Adrenal gland (tissue), 12 donors: ENCODE results near the gene TUBA8. TPM values are rescaled to one million over a fixed set of nuclear protein-coding genes. Genes with fewer than 3 reads are reported as not detected.
A peak's percentile ranks its signal among the peaks of the same experiment; 100 is the strongest.

ENCODE experiments used
- DNase-seq, 7 donors: peaks; one replicate each; pipeline ENCODE4 v3.0.0-alpha.2; 2019 to 2020
- H3K27ac ChIP-seq, 5 donors: fragments of 200-600 bp; sonication (generic) in 4 of 5; 1 replicate in 3 of 5; 2 replicates in 2 of 5; pipeline versions ENCODE4 v1.5.1 to v1.8.0; 2016 to 2020; ENCODE audit warnings: mild to moderate bottlenecking in 1 of 5
- H3K27me3 ChIP-seq: fragments of 200-600 bp; 2 replicates; pipeline ENCODE4 v1.8.0; 2021
- H3K36me3 ChIP-seq, 2 donors: fragments of 200-600 bp; replicated peaks in 1 of 2; 1 replicate in 1 of 2; 2 replicates in 1 of 2; pipeline versions ENCODE4 v1.5.1 to v1.8.0; 2018 to 2022
- H3K4me1 ChIP-seq, 2 donors: fragments of 200-600 bp; replicated peaks in 1 of 2; 1 replicate in 1 of 2; 2 replicates in 1 of 2; pipeline versions ENCODE4 v1.5.1 to v1.8.0; 2018 to 2021
- H3K4me3 ChIP-seq, 4 donors: fragments of 200-600 bp; sonication (generic) in 3 of 4; one replicate each; pipeline ENCODE4 v1.5.1; 2016 to 2018
- H3K9me3 ChIP-seq, 3 donors: fragments of 200-600 bp; sonication (generic) in 1 of 3; replicated peaks in 1 of 3; 1 replicate in 2 of 3; 2 replicates in 1 of 3; pipeline versions ENCODE4 v1.5.1 to v1.8.0; 2016 to 2021
- CTCF ChIP-seq, 6 experiments: fragments of 450-650 bp in 4 of 6; fragments of 200-600 bp in 2 of 6; sonication (generic) in 1 of 6; IDR thresholded peaks; 1 replicate in 5 of 6; 2 replicates in 1 of 6; pipeline versions ENCODE4 v1.5.1 to v1.8.0; 2016 to 2021; ENCODE audit warnings: antibody characterized with exemption in 6 of 6, mild to moderate bottlenecking in 2 of 6, moderate library complexity in 1 of 6
- POLR2A ChIP-seq, 2 donors: fragments of 450-650 bp; IDR thresholded peaks; one replicate each; pipeline ENCODE4 v1.6.1; 2017; ENCODE audit warnings: antibody characterized with exemption in 2 of 2, mild to moderate bottlenecking in 2 of 2, moderate library complexity in 1 of 2
- WGBS, 4 donors: extraction: QIAGEN DNeasy Blood & Tissue Kit in 2 of 4; methylation state at CpG; one replicate each; pipeline versions ENCODE4 v1.1.5 to v1.1.7; 2013 to 2017; 5-methylcytosine and 5-hydroxymethylcytosine counted together
- intact Hi-C, 2 donors: fragments of 100-400 bp; cut with DNase I; formaldehyde crosslinking; loops; one replicate each; pipeline versions ENCODE4 v1.14.1 to v1.15.0; 2022 to 2023
- polyA plus RNA-seq, 3 donors: library from polyadenylated mRNA; stranded (reverse); fragments of 200-250 nt in 2 of 3; fragments of 350-450 nt in 1 of 3; fragmentation: Illumina TruSeq in 1 of 3; extraction: RNeasy Lipid Tissue Mini Kit (QIAGEN cat#74804) in 1 of 3; gene quantifications; one replicate each; pipeline ENCODE4 v1.2.3, GENCODE V29; 2013 to 2014
- total RNA-seq, 9 donors: library from RNA; depleted of rRNA in 4 of 9; stranded (reverse); fragments of >200 nt in 4 of 9; fragments of 120-200 nt in 1 of 9; fragmentation: NEBNext Ultra II Directional in 1 of 9; extraction: Animal tissue kit (Norgen Biotek cat#: 25700) in 1 of 9; gene quantifications; one replicate each; pipeline versions ENCODE4 v1.1.0 to v1.2.4, GENCODE V29; 2013 to 2023
- donor health status: healthy with polysubstance abuse.
- donor health status: Bipolar disorder and iron deficiency.
- donor health status: DM: yes; HTN: yes; CAD: no.
- donor health status: DM: no; HTN: no; CAD: no.
- donor health status: DM: no; HTN: no; CAD: no.
- donor health status: DM: yes; HTN: yes; CAD: no.

The TUBA8 gene
- total and polyA plus RNA-seq, 12 donors: 0.65 to 4.3 (median 1.8) TPM

- peaks cover 22 to 33% of the 10 kb centered on the region in 2 donors for H3K4me1 ChIP-seq
- no peaks in the 10 kb centered on the region for H3K27me3 ChIP-seq
- WGBS, 4 donors: 0 to 1% (median 0%) methylated on average over 3 to 50 of the region's 50 CpGs
- peak; percentile 92 to 98 (median 96) for DNase-seq
- peak within 1 kb of the TSS; percentile 52 to 92 (median 87) for H3K27ac ChIP-seq
- peak within 1 kb of the TSS; percentile 25 to 95 (median 82) for H3K4me3 ChIP-seq
- H3K36me3 ChIP-seq: peaks cover 0 to 31% of the 10 kb centered on the region in 2 donors
- peak; percentile 8 to 90 for TF ChIP-seq POLR2A (IDR thresholded peaks at IDR 0.05)
- TF ChIP-seq CTCF (IDR thresholded peaks at IDR 0.05): peak in 1 of 6 experiments; percentile 2
- no peaks in the 10 kb centered on the region for H3K9me3 ChIP-seq
- intact Hi-C loops: loop anchor here (5.0 to 10.0 kb wide), 2 partner anchors 173 to 245 kb away; no protein-coding TSS in a partner anchor
Observed at GRCh38 chr22:18077639-18078328, 32.8 kb upstream of the TUBA8 start, which contains the start of gene PEX26. Gene PEX26, plus strand, starts transcription at chr22:18077990. Its CDS starts 387 bp downstream, at chr22:18078377.

- Histone ChIP-seq H3K4me1 (peaks cover 22 to 33% of the 10 kb centered on the region in 2 donors), H3K9me3 (no peaks in the 10 kb centered on the region), H3K4me3 (peak overlapping the region; percentile 16 to 95 (median 82)), H3K27ac (peak overlapping the region in 3 of 5 donors; percentile 87 to 92 (median 88)), H3K27me3 (no peaks in the 10 kb centered on the region), H3K36me3 (peaks cover 0 to 38% of the 10 kb centered on the region in 2 donors)
- TF ChIP-seq CTCF (IDR thresholded peaks at IDR 0.05) (peak in 1 of 6 experiments; percentile 6), POLR2A (IDR thresholded peaks at IDR 0.05) (no peak)
- peak; percentile 40 to 67 (median 56) for DNase-seq
- WGBS, 4 donors: 6 to 31% (median 7%) methylated on average over 9 to 45 of the region's 45 CpGs
- intact Hi-C loops: loop anchor here (5.0 to 10.0 kb wide), 2 partner anchors 174 to 246 kb away; no protein-coding TSS in a partner anchor
Observed at GRCh38 chr22:18078329-18079041, 32.1 kb upstream of the TUBA8 start.

GRCh38 chr22:18079706-18080233 is 30.8 kb upstream of the TUBA8 start:
- no peak for DNase-seq
- Histone ChIP-seq H3K4me1 (peaks cover 22 to 33% of the 10 kb centered on the region in 2 donors), H3K27me3 (no peaks in the 10 kb centered on the region), H3K4me3 (no peak overlapping the region), H3K27ac (no peak overlapping the region), H3K36me3 (peaks cover 0 to 49% of the 10 kb centered on the region in 2 donors), H3K9me3 (no peaks in the 10 kb centered on the region)
- TF ChIP-seq CTCF (IDR thresholded peaks at IDR 0.05): no peak
- no peak for TF ChIP-seq POLR2A (IDR thresholded peaks at IDR 0.05)
- intact Hi-C loops: loop anchor here (5.0 to 10.0 kb wide), 2 partner anchors 175 to 247 kb away; no protein-coding TSS in a partner anchor
- WGBS, 4 donors: 59 to 74% (median 66%) methylated on average over 4 of the region's 4 CpGs

- DNase-seq: no peak
- H3K4me1 ChIP-seq: peaks cover 19 to 23% of the 10 kb centered on the region in 2 donors
- H3K9me3 ChIP-seq: no peaks in the 10 kb centered on the region
- H3K27ac ChIP-seq: no peak overlapping the region
- peaks cover 0 to 66% of the 10 kb centered on the region in 2 donors for H3K36me3 ChIP-seq
- H3K4me3 ChIP-seq: no peak overlapping the region
- intact Hi-C loops: no loop called here
- no peak for TF ChIP-seq CTCF (IDR thresholded peaks at IDR 0.05)
- no peak for TF ChIP-seq POLR2A (IDR thresholded peaks at IDR 0.05)
- no peaks in the 10 kb centered on the region for H3K27me3 ChIP-seq
- 77 to 87% (median 82%) methylated on average over 5 of the region's 5 CpGs for WGBS, 4 donors
Observed at GRCh38 chr22:18081416-18081815, 29.2 kb upstream of the TUBA8 start.
